MM.1S (cell line): ENCODE measurements around the gene GAS2L1.

Experiments
- DNase-seq: peaks from one replicate; pipeline ENCODE4 v3.0.0-alpha.2; 2015
- H2AFZ ChIP-seq: fragments of 300-600 bp; sonication (generic); 2 replicates; pipeline ENCODE4 v1.6.0; 2016; ENCODE audit warnings: antibody characterized with exemption, low read length
- H3F3A ChIP-seq: fragments of 300-600 bp; sonication (generic); 2 replicates; pipeline ENCODE4 v1.6.1; 2016; ENCODE audit warnings: mild to moderate bottlenecking, antibody characterized with exemption, low read length, moderate library complexity, mixed read lengths; ENCODE audit not compliant: insufficient read depth
- H3K27ac ChIP-seq: fragments of 300-600 bp; sonication (generic); 2 replicates; pipeline ENCODE4 v1.5.1; 2016; ENCODE audit warnings: mild to moderate bottlenecking, low read length
- H3K27me3 ChIP-seq: fragments of 300-600 bp; sonication (generic); replicated peaks from 2 replicates; pipeline ENCODE4 v1.6.0; 2016; ENCODE audit warnings: low read length; ENCODE audit not compliant: insufficient read depth
- H3K36me3 ChIP-seq: fragments of 300-600 bp; sonication (generic); replicated peaks from 2 replicates; pipeline ENCODE4 v1.6.1; 2016; ENCODE audit warnings: mild to moderate bottlenecking, low read length, mixed read lengths; ENCODE audit not compliant: insufficient read depth
- H3K4me1 ChIP-seq: fragments of 300-600 bp; sonication (generic); 2 replicates; pipeline ENCODE4 v1.6.1; 2016; ENCODE audit warnings: low read length, mixed read lengths
- H3K4me2 ChIP-seq: fragments of 300-600 bp; sonication (generic); 2 replicates; pipeline ENCODE4 v1.6.0; 2016; ENCODE audit warnings: low read depth, low read length
- H3K4me3 ChIP-seq: fragments of 300-600 bp; sonication (generic); 2 replicates; pipeline ENCODE4 v1.5.1; 2016; ENCODE audit warnings: low read length, mixed read lengths
- H3K79me2 ChIP-seq: fragments of 300-600 bp; sonication (generic); 2 replicates; pipeline ENCODE4 v1.6.1; 2016; ENCODE audit warnings: mixed run types, low read length, mixed read lengths
- H3K9ac ChIP-seq: fragments of 300-600 bp; sonication (generic); 2 replicates; pipeline ENCODE4 v1.6.1; 2016; ENCODE audit warnings: low read length, mixed read lengths
- H3K9me2 ChIP-seq: fragments of 300-600 bp; sonication (generic); replicated peaks from 2 replicates; pipeline ENCODE4 v1.6.1; 2016; ENCODE audit warnings: mild to moderate bottlenecking, low read length, mixed read lengths; ENCODE audit not compliant: insufficient read depth
- H3K9me3 ChIP-seq: fragments of 300-600 bp; sonication (generic); replicated peaks from 2 replicates; pipeline ENCODE4 v1.6.1; 2016; ENCODE audit warnings: mild to moderate bottlenecking, low read length, mixed read lengths; ENCODE audit not compliant: insufficient read depth
- H4K20me1 ChIP-seq: fragments of 300-600 bp; sonication (generic); 2 replicates; pipeline ENCODE4 v1.6.1; 2016; ENCODE audit warnings: mild to moderate bottlenecking, low read length, moderate library complexity, mixed read lengths; ENCODE audit not compliant: insufficient read depth
- EZH2 ChIP-seq: fragments of 300-600 bp; sonication (generic); optimal IDR thresholded peaks from 2 replicates; pipeline ENCODE3; 2017; ENCODE audit warnings: low read depth, mild to moderate bottlenecking, antibody characterized with exemption, low read length, mixed read lengths
- EZH2phosphoT487 ChIP-seq: fragments of 300-600 bp; sonication (generic); IDR thresholded peaks from 2 replicates; pipeline ENCODE4 v1.6.1; 2018; ENCODE audit warnings: antibody characterized with exemption, low read length
- TF ChIP-seq, protein P1 (sequence below): fragments of 300-600 bp; sonication (generic); IDR thresholded peaks from 2 replicates; pipeline ENCODE4 v1.5.1; 2016; ENCODE audit warnings: antibody characterized with exemption, low read length, mixed read lengths

GAS2L1 gene

GRCh38 chr22:29337631-29338284, 31.3 kb downstream of the GAS2L1 start:
- DNase-seq: no peak
- H4K20me1 ChIP-seq: no peaks in the 10 kb centered on the region
- no peaks in the 10 kb centered on the region for H3F3A ChIP-seq
- H2AFZ ChIP-seq: no peak overlapping the region
- H3K9me3 ChIP-seq: no peaks in the 10 kb centered on the region
- H3K4me1 ChIP-seq: no peaks in the 10 kb centered on the region
- H3K27ac ChIP-seq: no peak overlapping the region
- TF ChIP-seq EZH2 (no peak), EZH2phosphoT487 (no peak)
- TF ChIP-seq, protein P1, sequence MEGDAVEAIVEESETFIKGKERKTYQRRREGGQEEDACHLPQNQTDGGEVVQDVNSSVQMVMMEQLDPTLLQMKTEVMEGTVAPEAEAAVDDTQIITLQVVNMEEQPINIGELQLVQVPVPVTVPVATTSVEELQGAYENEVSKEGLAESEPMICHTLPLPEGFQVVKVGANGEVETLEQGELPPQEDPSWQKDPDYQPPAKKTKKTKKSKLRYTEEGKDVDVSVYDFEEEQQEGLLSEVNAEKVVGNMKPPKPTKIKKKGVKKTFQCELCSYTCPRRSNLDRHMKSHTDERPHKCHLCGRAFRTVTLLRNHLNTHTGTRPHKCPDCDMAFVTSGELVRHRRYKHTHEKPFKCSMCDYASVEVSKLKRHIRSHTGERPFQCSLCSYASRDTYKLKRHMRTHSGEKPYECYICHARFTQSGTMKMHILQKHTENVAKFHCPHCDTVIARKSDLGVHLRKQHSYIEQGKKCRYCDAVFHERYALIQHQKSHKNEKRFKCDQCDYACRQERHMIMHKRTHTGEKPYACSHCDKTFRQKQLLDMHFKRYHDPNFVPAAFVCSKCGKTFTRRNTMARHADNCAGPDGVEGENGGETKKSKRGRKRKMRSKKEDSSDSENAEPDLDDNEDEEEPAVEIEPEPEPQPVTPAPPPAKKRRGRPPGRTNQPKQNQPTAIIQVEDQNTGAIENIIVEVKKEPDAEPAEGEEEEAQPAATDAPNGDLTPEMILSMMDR: no peak
- H3K4me2 ChIP-seq: no peak overlapping the region
- no peak overlapping the region for H3K4me3 ChIP-seq
- no peak overlapping the region for H3K9ac ChIP-seq
- no peaks in the 10 kb centered on the region for H3K36me3 ChIP-seq
- H3K79me2 ChIP-seq: no peaks in the 10 kb centered on the region
- H3K27me3 ChIP-seq: no peaks in the 10 kb centered on the region
- no peaks in the 10 kb centered on the region for H3K9me2 ChIP-seq

- Histone ChIP-seq H3K9ac (no peak overlapping the region), H3K79me2 (no peaks in the 10 kb centered on the region), H3F3A (no peaks in the 10 kb centered on the region), H2AFZ (no peak overlapping the region), H3K27me3 (no peaks in the 10 kb centered on the region), H3K4me1 (no peaks in the 10 kb centered on the region), H3K4me3 (no peak overlapping the region), H3K9me3 (no peaks in the 10 kb centered on the region), H3K4me2 (no peak overlapping the region), H3K27ac (no peak overlapping the region), H4K20me1 (no peaks in the 10 kb centered on the region), H3K36me3 (no peaks in the 10 kb centered on the region), H3K9me2 (no peaks in the 10 kb centered on the region)
- TF ChIP-seq EZH2phosphoT487 (no peak), EZH2 (no peak)
- TF ChIP-seq, protein P1: no peak
- no peak for DNase-seq
Observed at GRCh38 chr22:29338398-29338797, 31.9 kb downstream of the GAS2L1 start.

- Histone ChIP-seq H3K4me3 (no peak overlapping the region), H3K4me1 (no peaks in the 10 kb centered on the region), H3K79me2 (no peaks in the 10 kb centered on the region), H3K9me2 (no peaks in the 10 kb centered on the region), H4K20me1 (no peaks in the 10 kb centered on the region), H3K9ac (no peak overlapping the region), H3K27me3 (no peaks in the 10 kb centered on the region), H3F3A (no peaks in the 10 kb centered on the region), H2AFZ (no peak overlapping the region), H3K27ac (no peak overlapping the region), H3K4me2 (no peak overlapping the region), H3K36me3 (no peaks in the 10 kb centered on the region), H3K9me3 (no peaks in the 10 kb centered on the region)
- TF ChIP-seq EZH2phosphoT487: no peak
- no peak for TF ChIP-seq EZH2
- TF ChIP-seq, protein P1: no peak
- no peak for DNase-seq
Observed at GRCh38 chr22:29339381-29340235, 33.2 kb downstream of the GAS2L1 start.
